Esophagus squamous epithelium (tissue), 4 donors: ENCODE measurements around the gene ICAM2.

ENCODE experiments used
- CTCF ChIP-seq, 6 experiments: fragments of 450-650 bp in 4 of 6; fragments of 200-600 bp in 2 of 6; sonication (generic) in 2 of 6; IDR thresholded peaks; one replicate each; pipeline ENCODE4 v1.5.1; 2016 to 2019; ENCODE audit warnings: antibody characterized with exemption in 6 of 6, mild to moderate bottlenecking in 4 of 6, moderate library complexity in 4 of 6
- POLR2A ChIP-seq, 4 donors: fragments of 450-650 bp; IDR thresholded peaks; one replicate each; pipeline ENCODE4 v1.6.1; 2017; ENCODE audit warnings: antibody characterized with exemption in 4 of 4, mild to moderate bottlenecking in 4 of 4, moderate library complexity in 3 of 4

- no peak for TF ChIP-seq POLR2A (IDR thresholded peaks at IDR 0.05)
- TF ChIP-seq CTCF (IDR thresholded peaks at IDR 0.05), result no peak
These were observed 44.8 kb downstream of the ICAM2 start for GRCh38 chr17:63975541-63976092.
